ENCODE data around the gene LPXN.
"Not testable (repeated sequence)": the region's sequence is repeated elsewhere in the genome, so short reads cannot be mapped to it uniquely, and the experiment has no call there.

Gene LPXN

GRCh38 chr11:58579192-58580129, 3.8 kb upstream of the LPXN start:
- peak; percentile 92 for DNase-seq (ENCODE audit: low spot score)

GRCh38 chr11:58578635-58579191, 3.1 kb upstream of the LPXN start, which contains the start of gene ZFP91:
TSS of gene ZFP91 (plus strand) at chr11:58579063. CDS start at chr11:58579282, 219 bp downstream.
- DNase-seq (ENCODE audit: low spot score), result peak; percentile 97

- DNase-seq (ENCODE audit: low spot score), result peak; percentile 96
These were observed 2.5 kb upstream of the LPXN start for GRCh38 chr11:58578136-58578634.

- peak; percentile 82 for DNase-seq (ENCODE audit: low spot score)
These were observed 2.0 kb upstream of the LPXN start for GRCh38 chr11:58577555-58578135.

- DNase-seq (ENCODE audit: low spot score), result peak; percentile 17
These were observed 1.3 kb upstream of the LPXN start for GRCh38 chr11:58576887-58577471.

- no peak for DNase-seq (ENCODE audit: low spot score)
These were observed 775 bp downstream of the LPXN start for GRCh38 chr11:58574881-58575280.

- peak; percentile 72 for DNase-seq (ENCODE audit: low spot score)
These were observed 2.1 kb downstream of the LPXN start for GRCh38 chr11:58573451-58574104.

- not testable (repeated sequence) for DNase-seq (ENCODE audit: low spot score)
These were observed 2.8 kb downstream of the LPXN start for GRCh38 chr11:58572906-58573305.

- DNase-seq (ENCODE audit: low spot score), result peak; percentile 80
These were observed 7.7 kb downstream of the LPXN start for GRCh38 chr11:58567889-58568512.

- DNase-seq (ENCODE audit: low spot score), result no peak
These were observed 11.4 kb downstream of the LPXN start for GRCh38 chr11:58564231-58564630.

- peak; percentile 16 for DNase-seq (ENCODE audit: low spot score)
These were observed 13.3 kb downstream of the LPXN start for GRCh38 chr11:58562375-58562800.

- no peak for DNase-seq (ENCODE audit: low spot score)
These were observed 14.1 kb downstream of the LPXN start for GRCh38 chr11:58561394-58562098.

GRCh38 chr11:58560842-58561241, 14.8 kb downstream of the LPXN start:
- DNase-seq (ENCODE audit: low spot score), result no peak

GRCh38 chr11:58549644-58550043, 26.0 kb downstream of the LPXN start:
- DNase-seq (ENCODE audit: low spot score), result no peak

GRCh38 chr11:58546841-58547240, 28.8 kb downstream of the LPXN start:
- no peak for DNase-seq (ENCODE audit: low spot score)

GRCh38 chr11:58531865-58532341, 43.8 kb downstream of the LPXN start:
- no peak for DNase-seq (ENCODE audit: low spot score)

- DNase-seq (ENCODE audit: low spot score), result peak; percentile 43
These were observed 45.4 kb downstream of the LPXN start for GRCh38 chr11:58530236-58530635.

GRCh38 chr11:58527429-58527828, 48.2 kb downstream of the LPXN start:
- no peak for DNase-seq (ENCODE audit: low spot score)

- no peak for DNase-seq (ENCODE audit: low spot score)
These were observed 48.9 kb downstream of the LPXN start for GRCh38 chr11:58526721-58527120.

- peak; percentile 60 for DNase-seq (ENCODE audit: low spot score)
These were observed 50.5 kb downstream of the LPXN start for GRCh38 chr11:58525037-58525614.

Measured in CD4-positive, alpha-beta T cell treated with Interleukin-15 for 4 hours (primary cell).